ENCODE data around the gene HRCT1. TPM values are rescaled to one million over a fixed set of nuclear protein-coding genes. Genes with fewer than 3 reads are reported as not detected.
"Not testable (repeated sequence)": the region's sequence is repeated elsewhere in the genome, so short reads cannot be mapped to it uniquely, and the experiment has no call there.

Gene HRCT1
- total and polyA plus RNA-seq, 11 donors: 0.97 to 9.5 (median 4.4) TPM

DNA sequence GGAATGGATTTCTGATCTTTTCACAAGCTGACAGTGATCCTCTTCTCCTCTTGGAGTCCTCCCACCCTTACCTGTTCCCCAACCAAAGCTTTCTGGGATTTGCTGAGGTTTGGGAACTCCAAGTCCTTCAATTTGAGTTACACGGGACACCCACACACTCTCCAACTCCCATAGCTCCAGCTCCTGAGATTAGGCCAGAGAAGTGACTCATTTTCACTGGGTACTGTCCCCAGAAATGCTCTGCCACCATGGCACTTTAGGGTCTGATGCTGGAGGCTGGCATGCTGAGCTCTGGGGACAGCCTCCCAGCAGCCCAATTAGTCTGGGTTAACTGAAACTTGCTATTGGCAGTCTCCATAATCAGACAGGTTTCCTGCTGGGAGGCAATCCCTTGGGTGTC lies 14.0 kb upstream of the HRCT1 start:
- ATAC-seq: no peak
- Histone ChIP-seq H3K36me3 (no peaks in the 10 kb centered on the region), H3K4me3 (no peak overlapping the region), H3K9me3 (no peaks in the 10 kb centered on the region), H3K4me1 (no peaks in the 10 kb centered on the region), H3K27me3 (no peaks in the 10 kb centered on the region), H3K27ac (no peak overlapping the region)
- TF ChIP-seq, protein P1, sequence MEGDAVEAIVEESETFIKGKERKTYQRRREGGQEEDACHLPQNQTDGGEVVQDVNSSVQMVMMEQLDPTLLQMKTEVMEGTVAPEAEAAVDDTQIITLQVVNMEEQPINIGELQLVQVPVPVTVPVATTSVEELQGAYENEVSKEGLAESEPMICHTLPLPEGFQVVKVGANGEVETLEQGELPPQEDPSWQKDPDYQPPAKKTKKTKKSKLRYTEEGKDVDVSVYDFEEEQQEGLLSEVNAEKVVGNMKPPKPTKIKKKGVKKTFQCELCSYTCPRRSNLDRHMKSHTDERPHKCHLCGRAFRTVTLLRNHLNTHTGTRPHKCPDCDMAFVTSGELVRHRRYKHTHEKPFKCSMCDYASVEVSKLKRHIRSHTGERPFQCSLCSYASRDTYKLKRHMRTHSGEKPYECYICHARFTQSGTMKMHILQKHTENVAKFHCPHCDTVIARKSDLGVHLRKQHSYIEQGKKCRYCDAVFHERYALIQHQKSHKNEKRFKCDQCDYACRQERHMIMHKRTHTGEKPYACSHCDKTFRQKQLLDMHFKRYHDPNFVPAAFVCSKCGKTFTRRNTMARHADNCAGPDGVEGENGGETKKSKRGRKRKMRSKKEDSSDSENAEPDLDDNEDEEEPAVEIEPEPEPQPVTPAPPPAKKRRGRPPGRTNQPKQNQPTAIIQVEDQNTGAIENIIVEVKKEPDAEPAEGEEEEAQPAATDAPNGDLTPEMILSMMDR (IDR thresholded peaks at IDR 0.05): no peak
- TF ChIP-seq POLR2A (IDR thresholded peaks at IDR 0.05): no peak
- no peak for DNase-seq
- 83 to 100% (median 90%) methylated on average over 1 of the region's 1 CpG for WGBS, 4 donors
- intact Hi-C loops (cut with DNase I): no loop called here

DNA sequence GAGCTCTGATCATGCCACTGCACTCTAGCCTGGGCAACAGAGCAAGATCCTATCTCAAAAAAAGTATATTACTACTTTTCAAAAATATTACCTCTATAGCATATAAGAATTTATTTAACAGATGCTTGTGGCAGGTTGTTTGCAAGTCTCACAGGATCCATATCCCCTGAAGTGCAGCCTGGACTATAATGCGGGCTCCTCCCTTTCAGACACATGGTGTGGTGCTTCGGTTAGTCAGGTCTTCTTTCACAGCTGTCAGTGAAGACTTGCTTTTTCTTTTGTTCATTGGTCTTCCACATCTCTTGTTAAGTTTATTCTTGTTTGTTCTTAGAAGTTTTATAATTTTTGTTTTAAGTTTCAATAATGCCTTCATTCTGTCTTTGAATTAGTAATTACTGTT lies 9.4 kb upstream of the HRCT1 start:
- Histone ChIP-seq H3K27ac (no peak overlapping the region), H3K4me1 (no peaks in the 10 kb centered on the region), H3K36me3 (no peaks in the 10 kb centered on the region), H3K27me3 (no peaks in the 10 kb centered on the region), H3K9me3 (no peaks in the 10 kb centered on the region), H3K4me3 (no peak overlapping the region)
- DNase-seq (no peak), ATAC-seq (no peak)
- WGBS, 4 donors: 92 to 98% (median 96%) methylated on average over 2 of the region's 2 CpGs
- intact Hi-C loops (cut with DNase I): no loop called here
- TF ChIP-seq, protein P1 (IDR thresholded peaks at IDR 0.05): no peak
- TF ChIP-seq POLR2A (IDR thresholded peaks at IDR 0.05): no peak

- intact Hi-C loops (cut with DNase I); ATAC-seq: not testable (repeated sequence)
Measured at GRCh38 chr9:35897376-35898099, 8.5 kb upstream of the HRCT1 start.

GRCh38 chr9:35898337-35898736 lies 7.7 kb upstream of the HRCT1 start:
- Histone ChIP-seq H3K36me3 (no peaks in the 10 kb centered on the region), H3K27ac (no peak overlapping the region), H3K4me3 (no peak overlapping the region), H3K9me3 (no peaks in the 10 kb centered on the region), H3K4me1 (peaks cover 0 to 7% (median 3%) of the 10 kb centered on the region in 12 donors), H3K27me3 (no peaks in the 10 kb centered on the region)
- DNase-seq: no peak
- no peak for ATAC-seq
- intact Hi-C loops (cut with DNase I): no loop called here
- TF ChIP-seq POLR2A (IDR thresholded peaks at IDR 0.05): no peak
- TF ChIP-seq, protein P1 (IDR thresholded peaks at IDR 0.05): no peak

More at GRCh38 chr9:35897376-35898099, 8.5 kb upstream of the HRCT1 start:
- not testable (repeated sequence) for H3K9me3 ChIP-seq, H3K36me3 ChIP-seq, H3K27ac ChIP-seq, H3K4me3 ChIP-seq, DNase-seq, H3K27me3 ChIP-seq, H3K4me1 ChIP-seq
- 86 to 97% (median 89%) methylated on average over 7 of the region's 7 CpGs for WGBS, 4 donors

DNA sequence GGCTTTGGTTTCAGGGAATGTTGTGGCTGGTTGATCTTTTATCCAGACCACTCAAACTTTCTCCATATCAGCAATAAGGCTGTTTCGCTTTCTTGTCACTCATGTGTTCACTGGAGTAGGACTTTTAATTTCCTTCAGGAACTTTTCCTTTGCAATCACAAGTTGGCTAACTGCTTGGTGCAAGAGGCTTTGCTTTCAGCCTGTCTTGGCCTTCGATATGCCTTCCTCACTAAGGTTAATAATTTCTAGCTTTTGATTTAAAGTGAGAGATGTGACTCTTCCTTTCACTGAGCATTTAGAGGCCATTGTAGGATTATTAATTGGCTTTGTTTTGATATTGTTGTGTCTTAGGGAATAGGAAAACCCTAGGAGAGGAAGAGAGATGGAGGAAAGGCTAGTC lies 7.0 kb upstream of the HRCT1 start:
- H3K27me3 ChIP-seq: no peaks in the 10 kb centered on the region
- H3K27ac ChIP-seq: no peak overlapping the region
- WGBS, 4 donors: 82 to 95% (median 90%) methylated on average over 2 of the region's 2 CpGs
- TF ChIP-seq, protein P1 (IDR thresholded peaks at IDR 0.05): no peak
- TF ChIP-seq POLR2A (IDR thresholded peaks at IDR 0.05): no peak
- intact Hi-C loops (cut with DNase I): no loop called here
- no peaks in the 10 kb centered on the region for H3K9me3 ChIP-seq
- DNase-seq (no peak), ATAC-seq (no peak)
- no peaks in the 10 kb centered on the region for H3K36me3 ChIP-seq
- no peak overlapping the region for H3K4me3 ChIP-seq
- peaks cover under 1 to 14% (median 10%) of the 10 kb centered on the region in 12 donors for H3K4me1 ChIP-seq

All from heart left ventricle (tissue), 16 donors.